Type B pancreatic cell (in vitro differentiated cells): ENCODE measurements around the gene TOM1L2. TPM values are rescaled to one million over a fixed set of nuclear protein-coding genes. Genes with fewer than 3 reads are reported as not detected.

ENCODE experiments used
- DNase-seq: peaks from one replicate; pipeline ENCODE4 v3.0.0; 2021; ENCODE audit warnings: mixed read lengths; ENCODE audit not compliant: unreplicated experiment; ENCODE audit errors: extremely low spot score
- H3K27ac Mint-ChIP-seq: 2 replicates; pipeline ENCODE4 v1.8.0; 2021; ENCODE audit warnings: mild to moderate bottlenecking, mixed read lengths
- H3K27me3 Mint-ChIP-seq: 2 replicates; pipeline ENCODE4 v1.8.0; 2021; ENCODE audit warnings: mixed read lengths
- H3K36me3 Mint-ChIP-seq: 2 replicates; pipeline ENCODE4 v1.8.0; 2021; ENCODE audit warnings: mixed read lengths
- H3K4me1 Mint-ChIP-seq: one replicate; pipeline ENCODE4 v1.8.0; 2021; ENCODE audit warnings: mixed read lengths; ENCODE audit not compliant: unreplicated experiment
- H3K4me3 Mint-ChIP-seq: 2 replicates; pipeline ENCODE4 v1.8.0; 2021; ENCODE audit warnings: mild to moderate bottlenecking, mixed read lengths
- H3K9me3 Mint-ChIP-seq: 2 replicates; pipeline ENCODE4 v1.8.0; 2021; ENCODE audit warnings: mixed read lengths
- CTCF ChIP-seq: fragments of 200-600 bp; sonication (generic); conservative IDR thresholded peaks from 2 replicates; pipeline ENCODE4 v1.5.0; 2021; ENCODE audit warnings: antibody characterized with exemption, mild to moderate bottlenecking
- total RNA-seq: library from RNA; stranded (reverse); gene quantifications from 2 replicates; pipeline ENCODE4 v1.2.1, GENCODE V29; 2021; ENCODE audit warnings: low replicate concordance

Gene TOM1L2
- total RNA-seq, 1 donor from 2014 or later: 62.5 TPM

GRCh38 chr17:17874478-17874877 is 97.7 kb downstream of the TOM1L2 start:
- Mint-ChIP-seq H3K4me3 (no peak overlapping the region), H3K9me3 (no peaks in the 10 kb centered on the region), H3K27ac (no peak overlapping the region), H3K4me1 (peaks cover 37% of the 10 kb centered on the region), H3K27me3 (no peaks in the 10 kb centered on the region), H3K36me3 (peaks cover 28% of the 10 kb centered on the region)
- DNase-seq: no peak
- no peak for TF ChIP-seq CTCF

GRCh38 chr17:17873450-17873991 is 98.7 kb downstream of the TOM1L2 start:
- Mint-ChIP-seq H3K27ac (no peak overlapping the region), H3K4me3 (no peak overlapping the region), H3K9me3 (no peaks in the 10 kb centered on the region), H3K36me3 (peaks cover 28% of the 10 kb centered on the region), H3K27me3 (no peaks in the 10 kb centered on the region), H3K4me1 (peaks cover 46% of the 10 kb centered on the region)
- no peak for DNase-seq
- TF ChIP-seq CTCF: no peak

- Mint-ChIP-seq H3K27ac (no peak overlapping the region), H3K27me3 (no peaks in the 10 kb centered on the region), H3K4me1 (peaks cover 45% of the 10 kb centered on the region), H3K4me3 (no peak overlapping the region), H3K36me3 (peaks cover 24% of the 10 kb centered on the region), H3K9me3 (no peaks in the 10 kb centered on the region)
- no peak for DNase-seq
- TF ChIP-seq CTCF: no peak
These were observed 99.5 kb downstream of the TOM1L2 start for GRCh38 chr17:17872547-17873345.

GRCh38 chr17:17871913-17872312 is 100.3 kb downstream of the TOM1L2 start:
- H3K9me3 Mint-ChIP-seq: no peaks in the 10 kb centered on the region
- no peak for DNase-seq
- H3K4me1 Mint-ChIP-seq: peaks cover 37% of the 10 kb centered on the region

GRCh38 chr17:17870247-17870646 is 102.0 kb downstream of the TOM1L2 start:
- no peak for TF ChIP-seq CTCF
- no peak for DNase-seq
- Mint-ChIP-seq H3K4me3 (no peak overlapping the region), H3K36me3 (peaks cover under 1% of the 10 kb centered on the region), H3K4me1 (peaks cover 24% of the 10 kb centered on the region), H3K9me3 (no peaks in the 10 kb centered on the region), H3K27ac (peak overlapping the region; percentile 13), H3K27me3 (no peaks in the 10 kb centered on the region)

More at GRCh38 chr17:17871913-17872312, 100.3 kb downstream of the TOM1L2 start:
- peaks cover 16% of the 10 kb centered on the region for H3K36me3 Mint-ChIP-seq
- no peak overlapping the region for H3K4me3 Mint-ChIP-seq
- H3K27me3 Mint-ChIP-seq: no peaks in the 10 kb centered on the region
- no peak for TF ChIP-seq CTCF
- H3K27ac Mint-ChIP-seq: no peak overlapping the region
